SK-N-SH treated with all-trans-retinoic acid at 6 μM for 48 hours (cell line): ENCODE measurements around the gene IP6K2.

Source experiments
- ATAC-seq: fragments of 200-7000 bp; cut with Tn5 transposase; 3 replicates; pipeline ENCODE4 v1.9.1; 2020; ENCODE audit warnings: mild to moderate bottlenecking, moderate library complexity
- ARNTL ChIP-seq: fragments of 450-650 bp; formaldehyde crosslinking; IDR thresholded peaks from 2 replicates; pipeline ENCODE4 v1.5.0; 2020; ENCODE audit warnings: low read depth, mild to moderate bottlenecking, moderate library complexity, borderline replicate concordance
- BACH2 ChIP-seq: fragments of 250-450 bp; sonication (Bioruptor Pico); IDR thresholded peaks from 2 replicates; pipeline ENCODE4 v1.9.0; 2021; ENCODE audit warnings: mild to moderate bottlenecking, borderline replicate concordance
- CSDC2 ChIP-seq: fragments of 250-450 bp; sonication (Bioruptor Pico); IDR thresholded peaks from 2 replicates; pipeline ENCODE4 v1.5.0; 2020; ENCODE audit warnings: mild to moderate bottlenecking, moderate library complexity
- ESRRG ChIP-seq: fragments of 250-450 bp; sonication (Bioruptor Pico); IDR thresholded peaks from 2 replicates; pipeline ENCODE4 v1.6.1; 2021; ENCODE audit warnings: mild to moderate bottlenecking
- GLIS3 ChIP-seq: fragments of 250-450 bp; sonication (Bioruptor Pico); IDR thresholded peaks from 2 replicates; pipeline ENCODE4 v1.5.0; 2020; ENCODE audit warnings: mild to moderate bottlenecking, moderate library complexity
- ISL1 ChIP-seq: fragments of 250-450 bp; sonication (Bioruptor Pico); IDR thresholded peaks from 2 replicates; pipeline ENCODE4 v2.1.2; 2022; ENCODE audit warnings: mild to moderate bottlenecking, moderate library complexity
- OSR1 ChIP-seq: fragments of 250-450 bp; sonication (Bioruptor Pico); IDR thresholded peaks from 2 replicates; pipeline ENCODE4 v1.8.0; 2022; ENCODE audit warnings: moderate library complexity, mild to moderate bottlenecking, inconsistent platforms
- POU6F1 ChIP-seq: fragments of 250-450 bp; sonication (Bioruptor Pico); IDR thresholded peaks from 2 replicates; pipeline ENCODE4 v1.8.0; 2021; ENCODE audit warnings: low read depth, mild to moderate bottlenecking, moderate library complexity, borderline replicate concordance
- PPARA ChIP-seq: fragments of 250-450 bp; sonication (Bioruptor Pico); IDR thresholded peaks from 2 replicates; pipeline ENCODE4 v1.5.0; 2020; ENCODE audit warnings: mild to moderate bottlenecking, borderline replicate concordance
- RARB ChIP-seq: fragments of 250-450 bp; sonication (Bioruptor Pico); IDR thresholded peaks from 2 replicates; pipeline ENCODE4 v1.8.0; 2021; ENCODE audit warnings: mild to moderate bottlenecking, moderate library complexity
- SNAI2 ChIP-seq: fragments of 250-450 bp; sonication (Bioruptor Pico); IDR thresholded peaks from 2 replicates; pipeline ENCODE4 v1.5.0; 2020; ENCODE audit warnings: mild to moderate bottlenecking, moderate library complexity
- TCF4 ChIP-seq: fragments of 250-450 bp; sonication (Bioruptor Pico); IDR thresholded peaks from 2 replicates; pipeline ENCODE4 v1.8.0; 2021; ENCODE audit warnings: mild to moderate bottlenecking, moderate library complexity, borderline replicate concordance
- TOX ChIP-seq: fragments of 250-450 bp; sonication (Bioruptor Pico); IDR thresholded peaks from 2 replicates; pipeline ENCODE4 v1.8.0; 2021; ENCODE audit warnings: mild to moderate bottlenecking, moderate library complexity, borderline replicate concordance
- TSHZ2 ChIP-seq: fragments of 250-450 bp; sonication (Bioruptor Pico); IDR thresholded peaks from 2 replicates; pipeline ENCODE4 v1.5.0; 2020; ENCODE audit warnings: mild to moderate bottlenecking, moderate library complexity
- ZC3H10 ChIP-seq: fragments of 250-450 bp; sonication (Bioruptor Pico); IDR thresholded peaks from 2 replicates; pipeline ENCODE4 v1.5.1; 2021; ENCODE audit warnings: mild to moderate bottlenecking, moderate library complexity
- ZFP3 ChIP-seq: fragments of 250-450 bp; sonication (Bioruptor Pico); IDR thresholded peaks from 2 replicates; pipeline ENCODE4 v1.5.0; 2020; ENCODE audit warnings: mild to moderate bottlenecking, moderate library complexity
- ZFP30 ChIP-seq: fragments of 450-650 bp; formaldehyde crosslinking; IDR thresholded peaks from 2 replicates; pipeline ENCODE4 v1.5.0; 2022; ENCODE audit warnings: mild to moderate bottlenecking, moderate library complexity
- ZNF565 ChIP-seq: fragments of 450-650 bp; formaldehyde crosslinking; conservative IDR thresholded peaks from 2 replicates; pipeline ENCODE4 v1.5.0; 2020; ENCODE audit warnings: low read depth, mild to moderate bottlenecking, moderate library complexity
- ZNF70 ChIP-seq: fragments of 450-650 bp; formaldehyde crosslinking; IDR thresholded peaks from 2 replicates; pipeline ENCODE4 v1.5.0; 2020; ENCODE audit warnings: mild to moderate bottlenecking, moderate library complexity
- ZNF8 ChIP-seq: fragments of 450-650 bp; formaldehyde crosslinking; IDR thresholded peaks from 2 replicates; pipeline ENCODE4 v1.5.0; 2020; ENCODE audit warnings: mild to moderate bottlenecking, moderate library complexity
- TF ChIP-seq, protein P1 (sequence below): fragments of 250-450 bp; sonication (Bioruptor Pico); IDR thresholded peaks from 2 replicates; pipeline ENCODE4 v1.5.1; 2020; ENCODE audit warnings: low read depth, mild to moderate bottlenecking, moderate library complexity
- TF ChIP-seq, protein P2 (sequence below): fragments of 250-450 bp; sonication (Bioruptor Pico); IDR thresholded peaks from 2 replicates; pipeline ENCODE4 v1.8.0; 2020; ENCODE audit warnings: mild to moderate bottlenecking, moderate library complexity, borderline replicate concordance

The IP6K2 gene

DNA sequence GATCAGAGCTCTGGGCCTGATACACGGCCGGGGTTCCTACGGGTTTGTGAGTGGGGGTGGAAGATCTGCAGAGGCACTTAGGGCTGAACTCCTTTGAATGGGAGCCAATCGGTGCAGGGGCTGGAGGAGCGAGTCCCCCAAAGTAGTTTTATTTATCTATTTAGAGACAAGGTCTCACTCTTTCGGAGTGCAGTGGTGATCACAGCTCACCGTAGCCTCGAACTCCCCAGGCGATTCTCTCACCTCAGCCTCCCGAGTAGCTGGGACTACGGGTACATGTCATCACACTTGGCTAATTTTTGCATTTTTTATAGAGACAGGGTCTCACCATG, 52.7 kb downstream of the IP6K2 start:
- ATAC-seq: no peak
- TF ChIP-seq POU6F1 (CRISPR knock-in tag) (no peak), ESRRG (CRISPR knock-in tag) (no peak), ZNF8 (CRISPR knock-in tag) (no peak), RARB (no peak), ZNF70 (CRISPR knock-in tag) (no peak), TCF4 (no peak), SNAI2 (no peak), ZFP30 (CRISPR knock-in tag) (no peak), PPARA (CRISPR knock-in tag) (no peak), TSHZ2 (no peak), ARNTL (CRISPR knock-in tag) (no peak), OSR1 (CRISPR knock-in tag) (no peak), GLIS3 (CRISPR knock-in tag) (no peak), TOX (CRISPR knock-in tag) (no peak), ZFP3 (no peak)
- TF ChIP-seq, protein P1, sequence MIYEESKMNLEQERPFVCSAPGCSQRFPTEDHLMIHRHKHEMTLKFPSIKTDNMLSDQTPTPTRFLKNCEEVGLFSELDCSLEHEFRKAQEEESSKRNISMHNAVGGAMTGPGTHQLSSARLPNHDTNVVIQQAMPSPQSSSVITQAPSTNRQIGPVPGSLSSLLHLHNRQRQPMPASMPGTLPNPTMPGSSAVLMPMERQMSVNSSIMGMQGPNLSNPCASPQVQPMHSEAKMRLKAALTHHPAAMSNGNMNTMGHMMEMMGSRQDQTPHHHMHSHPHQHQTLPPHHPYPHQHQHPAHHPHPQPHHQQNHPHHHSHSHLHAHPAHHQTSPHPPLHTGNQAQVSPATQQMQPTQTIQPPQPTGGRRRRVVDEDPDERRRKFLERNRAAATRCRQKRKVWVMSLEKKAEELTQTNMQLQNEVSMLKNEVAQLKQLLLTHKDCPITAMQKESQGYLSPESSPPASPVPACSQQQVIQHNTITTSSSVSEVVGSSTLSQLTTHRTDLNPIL: no peak

GRCh38 chr3:48663489-48664312, 53.3 kb downstream of the IP6K2 start:
- ATAC-seq: peak; percentile 87
- TF ChIP-seq RARB (no peak), ESRRG (CRISPR knock-in tag) (peak; percentile 72; the same call in 1 of the 2 replicates), TCF4 (no peak), PPARA (CRISPR knock-in tag) (no peak), ISL1 (no peak), POU6F1 (CRISPR knock-in tag) (no peak), ZFP30 (CRISPR knock-in tag) (no peak), ARNTL (CRISPR knock-in tag) (no peak), GLIS3 (CRISPR knock-in tag) (peak; percentile 90; the same call in 1 of the 2 replicates), SNAI2 (0 out of 2 replicates have a peak, but pooled peaks have one; percentile 72), CSDC2 (CRISPR knock-in tag) (peak; percentile 80; the same call in 1 of the 2 replicates), TOX (CRISPR knock-in tag) (no peak), ZNF70 (CRISPR knock-in tag) (0 out of 2 replicates have a peak, but pooled peaks have one; percentile 28), ZC3H10 (CRISPR knock-in tag) (no peak), TSHZ2 (peak; percentile 40; the same call in 1 of the 2 replicates), BACH2 (CRISPR knock-in tag) (no peak), ZNF8 (CRISPR knock-in tag) (no peak), ZNF565 (CRISPR knock-in tag) (no peak), ZFP3 (0 out of 2 replicates have a peak, but pooled peaks have one; percentile 2), OSR1 (CRISPR knock-in tag) (no peak)
- TF ChIP-seq, protein P1: 0 out of 2 replicates have a peak, but pooled peaks have one; percentile 40
- TF ChIP-seq, protein P2, sequence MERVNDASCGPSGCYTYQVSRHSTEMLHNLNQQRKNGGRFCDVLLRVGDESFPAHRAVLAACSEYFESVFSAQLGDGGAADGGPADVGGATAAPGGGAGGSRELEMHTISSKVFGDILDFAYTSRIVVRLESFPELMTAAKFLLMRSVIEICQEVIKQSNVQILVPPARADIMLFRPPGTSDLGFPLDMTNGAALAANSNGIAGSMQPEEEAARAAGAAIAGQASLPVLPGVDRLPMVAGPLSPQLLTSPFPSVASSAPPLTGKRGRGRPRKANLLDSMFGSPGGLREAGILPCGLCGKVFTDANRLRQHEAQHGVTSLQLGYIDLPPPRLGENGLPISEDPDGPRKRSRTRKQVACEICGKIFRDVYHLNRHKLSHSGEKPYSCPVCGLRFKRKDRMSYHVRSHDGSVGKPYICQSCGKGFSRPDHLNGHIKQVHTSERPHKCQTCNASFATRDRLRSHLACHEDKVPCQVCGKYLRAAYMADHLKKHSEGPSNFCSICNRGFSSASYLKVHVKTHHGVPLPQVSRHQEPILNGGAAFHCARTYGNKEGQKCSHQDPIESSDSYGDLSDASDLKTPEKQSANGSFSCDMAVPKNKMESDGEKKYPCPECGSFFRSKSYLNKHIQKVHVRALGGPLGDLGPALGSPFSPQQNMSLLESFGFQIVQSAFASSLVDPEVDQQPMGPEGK: peak; percentile 48; the same call in 1 of the 2 replicates
